ENCODE measurements around the gene CRPPA. TPM values are rescaled to one million over a fixed set of nuclear protein-coding genes. Genes with fewer than 3 reads are reported as not detected.

CRPPA gene
- total and polyA plus RNA-seq, 8 donors, result 0.28 to 11.0 (median 0.82) TPM

- DNase-seq, result peak; percentile 39 to 42
- Histone ChIP-seq H3K27ac (peak overlapping the region in 1 of 5 donors; percentile 40), H3K27me3 (no peaks in the 10 kb centered on the region), H3K9me3 (no peaks in the 10 kb centered on the region), H3K36me3 (no peaks in the 10 kb centered on the region), H3K4me1 (peaks cover 0 to 13% (median 0%) of the 10 kb centered on the region in 4 donors), H3K4me3 (no peak overlapping the region)
- TF ChIP-seq, protein P1, sequence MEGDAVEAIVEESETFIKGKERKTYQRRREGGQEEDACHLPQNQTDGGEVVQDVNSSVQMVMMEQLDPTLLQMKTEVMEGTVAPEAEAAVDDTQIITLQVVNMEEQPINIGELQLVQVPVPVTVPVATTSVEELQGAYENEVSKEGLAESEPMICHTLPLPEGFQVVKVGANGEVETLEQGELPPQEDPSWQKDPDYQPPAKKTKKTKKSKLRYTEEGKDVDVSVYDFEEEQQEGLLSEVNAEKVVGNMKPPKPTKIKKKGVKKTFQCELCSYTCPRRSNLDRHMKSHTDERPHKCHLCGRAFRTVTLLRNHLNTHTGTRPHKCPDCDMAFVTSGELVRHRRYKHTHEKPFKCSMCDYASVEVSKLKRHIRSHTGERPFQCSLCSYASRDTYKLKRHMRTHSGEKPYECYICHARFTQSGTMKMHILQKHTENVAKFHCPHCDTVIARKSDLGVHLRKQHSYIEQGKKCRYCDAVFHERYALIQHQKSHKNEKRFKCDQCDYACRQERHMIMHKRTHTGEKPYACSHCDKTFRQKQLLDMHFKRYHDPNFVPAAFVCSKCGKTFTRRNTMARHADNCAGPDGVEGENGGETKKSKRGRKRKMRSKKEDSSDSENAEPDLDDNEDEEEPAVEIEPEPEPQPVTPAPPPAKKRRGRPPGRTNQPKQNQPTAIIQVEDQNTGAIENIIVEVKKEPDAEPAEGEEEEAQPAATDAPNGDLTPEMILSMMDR (IDR thresholded peaks at IDR 0.05), result no peak
- TF ChIP-seq POLR2AphosphoS5 (IDR thresholded peaks at IDR 0.05), result peak in 2 of 3 donors; percentile 50 to 80
- intact Hi-C loops (cut with DNase I; ENCODE audit: low total_unique reads), result no loop called here
- 17 to 43% (median 26%) methylated on average over 2 of the region's 2 CpGs for WGBS, 5 donors
Measured at GRCh38 chr7:16428672-16429071, 7.3 kb upstream of the CRPPA start.

DNA sequence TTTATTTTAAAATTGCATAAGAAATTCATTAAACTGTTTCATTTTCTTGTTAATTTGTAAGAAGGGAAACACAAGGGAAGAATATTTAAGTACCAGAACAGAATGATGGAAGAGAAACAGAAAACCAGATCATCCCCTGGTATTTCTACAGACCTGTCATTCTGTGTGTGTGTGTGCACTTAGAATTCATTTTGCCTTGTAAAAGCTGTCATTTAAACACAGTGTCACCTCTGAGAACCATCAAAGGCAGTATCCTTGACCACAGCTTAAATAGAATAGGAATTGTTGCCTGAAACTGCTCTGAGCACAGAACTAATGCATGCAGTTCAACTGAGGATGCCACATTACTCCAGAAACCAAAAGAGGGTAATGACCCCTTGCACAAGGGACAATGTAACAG, 6.8 kb upstream of the CRPPA start:
- H3K4me1 ChIP-seq, result peaks cover 0 to 13% (median under 1%) of the 10 kb centered on the region in 4 donors
- H3K27ac ChIP-seq, result peak overlapping the region in 1 of 5 donors; percentile 1
- no peaks in the 10 kb centered on the region for H3K9me3 ChIP-seq
- TF ChIP-seq POLR2AphosphoS5 (IDR thresholded peaks at IDR 0.05) (no peak), EP300 (IDR thresholded peaks at IDR 0.05) (no peak), POLR2A (IDR thresholded peaks at IDR 0.05) (no peak)
- TF ChIP-seq, protein P1 (IDR thresholded peaks at IDR 0.05), result no peak
- H3K27me3 ChIP-seq, result no peaks in the 10 kb centered on the region
- intact Hi-C loops (cut with DNase I; ENCODE audit: low total_unique reads), result no loop called here
- DNase-seq, result no peak
- H3K36me3 ChIP-seq, result no peaks in the 10 kb centered on the region
- no peak overlapping the region for H3K4me3 ChIP-seq

DNA sequence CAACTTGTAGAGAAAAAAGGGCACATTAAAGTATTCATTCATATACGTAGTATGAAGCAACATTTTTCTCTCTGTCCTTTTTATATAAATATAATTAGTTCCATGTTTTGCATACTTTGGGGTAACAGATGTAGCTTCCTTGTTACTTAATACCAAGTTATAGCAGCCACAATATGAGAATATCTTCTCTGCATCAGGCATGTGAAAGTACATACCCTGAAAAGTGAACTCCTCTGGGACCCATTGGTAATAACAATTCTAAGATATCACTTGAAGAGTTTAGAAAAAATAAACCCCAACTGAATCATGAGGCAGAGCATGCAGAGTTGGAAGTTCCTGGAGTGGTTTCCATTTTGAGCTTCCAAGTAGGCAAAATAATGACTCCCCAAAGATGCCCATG, 2.4 kb upstream of the CRPPA start:
- Histone ChIP-seq H3K4me1 (peaks cover 20 to 36% (median 26%) of the 10 kb centered on the region in 4 donors), H3K36me3 (no peaks in the 10 kb centered on the region), H3K27ac (peak overlapping the region in 2 of 5 donors; percentile 97 to 99), H3K9me3 (no peaks in the 10 kb centered on the region), H3K4me3 (no peak overlapping the region), H3K27me3 (no peaks in the 10 kb centered on the region)
- no peak for TF ChIP-seq EP300 (IDR thresholded peaks at IDR 0.05)
- no peak for TF ChIP-seq POLR2AphosphoS5 (IDR thresholded peaks at IDR 0.05)
- TF ChIP-seq, protein P1 (IDR thresholded peaks at IDR 0.05), result no peak
- TF ChIP-seq POLR2A (IDR thresholded peaks at IDR 0.05), result no peak
- no peak for DNase-seq
- 38 to 84% (median 47%) methylated on average over 1 of the region's 1 CpG for WGBS, 5 donors
- intact Hi-C loops (cut with DNase I; ENCODE audit: low total_unique reads), result no loop called here

GRCh38 chr7:16422917-16423316, 1.6 kb upstream of the CRPPA start:
- no peak overlapping the region for H3K4me3 ChIP-seq
- TF ChIP-seq POLR2AphosphoS5 (IDR thresholded peaks at IDR 0.05) (peak in 1 of 3 donors; percentile 11), EP300 (IDR thresholded peaks at IDR 0.05) (no peak)
- TF ChIP-seq, protein P1 (IDR thresholded peaks at IDR 0.05), result no peak
- no peaks in the 10 kb centered on the region for H3K27me3 ChIP-seq
- 61 to 81% (median 77%) methylated on average over 3 of the region's 3 CpGs for WGBS, 5 donors
- intact Hi-C loops (cut with DNase I; ENCODE audit: low total_unique reads), result no loop called here
- peak overlapping the region; percentile 65 to 99 (median 97) for H3K27ac ChIP-seq
- no peaks in the 10 kb centered on the region for H3K9me3 ChIP-seq
- H3K4me1 ChIP-seq, result peaks cover 20 to 36% (median 24%) of the 10 kb centered on the region in 4 donors
- no peaks in the 10 kb centered on the region for H3K36me3 ChIP-seq
- peak in 1 of 2 donors; percentile 7 for DNase-seq
